NOMO-1 (cell line): ENCODE data around the gene ENC1.
"Not testable (repeated sequence)": the region's sequence is repeated elsewhere in the genome, so short reads cannot be mapped to it uniquely, and the experiment has no call there.

ENCODE experiments used
- DNase-seq, 2 experiments: peaks; one replicate each; lab custom pipeline; 2025; ENCODE audit not compliant: unreplicated experiment in 2 of 2; lab: John Stamatoyannopoulos, UW

Gene ENC1, protein sequence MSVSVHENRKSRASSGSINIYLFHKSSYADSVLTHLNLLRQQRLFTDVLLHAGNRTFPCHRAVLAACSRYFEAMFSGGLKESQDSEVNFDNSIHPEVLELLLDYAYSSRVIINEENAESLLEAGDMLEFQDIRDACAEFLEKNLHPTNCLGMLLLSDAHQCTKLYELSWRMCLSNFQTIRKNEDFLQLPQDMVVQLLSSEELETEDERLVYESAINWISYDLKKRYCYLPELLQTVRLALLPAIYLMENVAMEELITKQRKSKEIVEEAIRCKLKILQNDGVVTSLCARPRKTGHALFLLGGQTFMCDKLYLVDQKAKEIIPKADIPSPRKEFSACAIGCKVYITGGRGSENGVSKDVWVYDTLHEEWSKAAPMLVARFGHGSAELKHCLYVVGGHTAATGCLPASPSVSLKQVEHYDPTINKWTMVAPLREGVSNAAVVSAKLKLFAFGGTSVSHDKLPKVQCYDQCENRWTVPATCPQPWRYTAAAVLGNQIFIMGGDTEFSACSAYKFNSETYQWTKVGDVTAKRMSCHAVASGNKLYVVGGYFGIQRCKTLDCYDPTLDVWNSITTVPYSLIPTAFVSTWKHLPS

DNA sequence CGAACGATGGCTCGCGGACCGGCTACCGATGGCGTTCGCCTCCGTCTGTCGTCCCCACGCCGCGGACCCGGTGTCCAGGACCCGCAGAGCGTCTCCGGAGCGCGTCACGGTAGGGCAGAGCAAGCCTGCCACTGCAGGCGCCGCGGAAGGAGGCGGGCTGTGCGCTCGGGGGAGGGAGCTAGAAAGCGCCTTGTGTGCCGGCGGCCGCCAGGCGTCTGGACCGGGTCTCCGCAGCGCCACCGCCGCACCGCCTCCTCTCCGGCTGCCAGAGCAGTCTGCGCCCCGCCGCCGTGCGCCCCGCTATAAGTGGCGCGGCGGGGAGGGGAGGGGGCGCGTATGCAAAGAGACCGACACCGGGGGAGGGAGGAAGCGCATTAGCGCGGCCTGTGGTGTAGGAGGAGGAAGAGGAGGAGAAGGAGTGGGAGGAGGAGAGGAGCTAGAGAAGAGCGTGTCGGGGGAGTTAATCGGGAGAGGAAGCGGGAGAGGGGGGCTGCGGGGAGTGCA lies at the start of gene ENC1:
Gene ENC1, minus strand, starts transcription at position 279 of the 504 bp plus-strand sequence. CDS start 4,243 bp downstream, outside the sequence.
- DNase-seq: peak; percentile 86 to 94

GRCh38 chr5:74686962-74687751 lies 46.6 kb upstream of the ENC1 start:
- DNase-seq: no peak

DNA sequence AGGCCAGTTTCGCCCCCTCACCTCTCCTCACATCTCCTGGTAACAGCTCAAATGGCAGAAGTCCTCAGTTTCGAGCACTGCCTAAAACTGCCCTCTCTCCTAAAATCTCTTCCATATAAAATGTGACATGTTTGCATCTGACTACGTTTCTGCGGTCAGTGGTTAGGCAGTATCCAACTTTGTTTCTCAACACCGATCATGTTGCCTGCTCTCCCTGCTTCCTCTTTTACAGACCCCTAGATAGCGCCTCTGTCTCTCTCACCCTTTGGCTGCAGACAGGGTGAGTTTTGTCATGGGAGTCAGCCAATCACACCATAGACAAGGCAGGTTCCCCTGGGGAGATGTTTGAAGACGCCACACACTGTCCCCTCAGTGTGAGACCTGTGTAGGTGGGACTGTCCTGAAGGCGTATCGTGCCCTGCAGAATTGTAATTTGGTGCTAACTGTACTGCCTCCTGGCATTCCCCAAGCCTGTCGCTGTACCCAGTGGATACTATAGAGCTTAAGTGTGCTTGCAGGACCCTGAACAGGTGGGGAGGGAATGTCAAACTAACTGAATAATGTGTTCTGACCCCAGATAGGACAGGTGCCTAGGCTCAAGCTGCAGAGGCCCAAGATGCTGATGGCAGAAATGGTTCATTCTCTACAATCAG lies 45.6 kb upstream of the ENC1 start:
- DNase-seq: no peak

- DNase-seq: peak; percentile 73 to 79
Observed at GRCh38 chr5:74684900-74685851, 44.6 kb upstream of the ENC1 start, which contains the start of gene HEXB. TSS of gene HEXB (plus strand) at chr5:74685233. CDS start at chr5:74685261, 28 bp downstream.

DNA sequence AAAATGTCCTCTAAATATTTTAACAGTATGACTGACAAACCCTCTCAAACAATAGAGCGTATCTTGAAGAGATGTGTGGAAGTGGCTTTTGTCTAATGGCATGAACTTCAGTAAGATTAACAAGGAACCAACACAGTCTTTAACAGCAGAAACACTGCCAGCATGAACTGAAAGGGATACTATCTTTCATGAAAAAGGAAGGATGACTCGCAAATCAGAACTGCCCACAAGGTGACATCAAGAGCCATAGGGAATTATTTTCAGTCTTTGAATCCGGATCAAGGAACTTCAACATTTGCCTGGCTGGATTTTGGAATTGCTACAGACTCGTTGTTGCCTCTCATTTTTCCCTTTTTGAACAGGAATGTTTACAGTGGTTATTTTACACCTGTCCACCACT lies 39.4 kb upstream of the ENC1 start:
- DNase-seq: peak in 1 of 2 experiments; percentile 4

DNA sequence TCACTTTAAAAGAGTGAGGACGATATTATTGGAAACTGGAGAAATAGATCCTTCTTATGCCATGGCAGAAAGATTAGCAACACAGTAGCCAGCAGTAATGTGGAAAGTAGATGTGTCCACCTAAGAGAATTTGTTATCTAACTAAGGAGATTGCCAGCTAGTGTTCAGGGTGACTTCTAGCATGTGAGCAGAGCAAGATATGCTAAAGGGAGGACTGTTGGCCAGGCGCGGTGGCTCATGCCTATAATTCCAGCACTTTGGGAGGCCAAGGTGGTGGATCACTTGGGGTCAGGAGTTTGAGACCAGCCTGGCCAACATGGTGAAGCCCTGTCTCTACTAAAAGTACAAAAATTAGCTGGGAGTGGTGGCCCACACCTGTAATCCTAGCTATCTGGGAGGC lies 38.8 kb upstream of the ENC1 start:
- not testable (repeated sequence) for DNase-seq

DNA sequence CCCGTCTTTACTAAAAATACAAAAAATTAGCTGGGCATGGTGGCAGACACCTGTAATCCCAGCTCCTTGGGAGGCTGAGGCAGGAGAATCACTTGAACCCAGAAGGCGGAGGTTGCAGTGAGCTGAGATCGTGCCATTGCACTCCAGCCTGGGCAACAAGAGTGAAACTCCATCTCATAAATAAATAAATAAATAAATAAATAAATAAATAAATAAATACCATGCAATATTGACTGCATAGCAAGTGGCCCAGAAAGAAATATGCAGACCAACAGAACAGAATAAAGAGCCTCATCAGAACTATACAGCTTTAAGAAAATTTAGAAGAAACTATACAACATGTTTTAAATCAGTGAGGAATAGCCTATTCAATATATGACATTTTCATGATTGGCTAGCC lies 37.6 kb upstream of the ENC1 start:
- not testable (repeated sequence) for DNase-seq

DNA sequence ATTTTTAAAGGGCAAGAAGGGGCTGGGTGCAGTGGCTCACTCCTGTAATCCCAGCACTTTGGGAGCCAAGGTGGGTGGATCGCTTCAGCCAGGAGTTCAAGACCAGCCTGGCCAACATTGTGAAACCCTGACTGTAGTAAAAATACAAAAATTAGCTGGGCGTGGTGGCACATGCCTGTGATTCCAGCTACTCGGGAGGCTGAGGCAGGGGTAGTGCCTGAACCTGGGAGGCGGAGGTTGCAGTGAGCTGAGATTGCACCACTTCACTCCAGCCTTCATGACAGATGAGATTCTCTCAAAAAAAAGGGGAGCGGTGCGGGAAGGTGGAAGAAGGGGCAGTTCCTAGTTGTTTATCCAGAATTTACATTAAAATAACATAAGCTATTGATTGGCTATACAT lies 35.9 kb upstream of the ENC1 start:
- not testable (repeated sequence) for DNase-seq

GRCh38 chr5:74673011-74673790 lies 32.7 kb upstream of the ENC1 start:
- DNase-seq: peak; percentile 37 to 73

GRCh38 chr5:74672215-74672877 lies 31.8 kb upstream of the ENC1 start:
- DNase-seq: no peak

DNA sequence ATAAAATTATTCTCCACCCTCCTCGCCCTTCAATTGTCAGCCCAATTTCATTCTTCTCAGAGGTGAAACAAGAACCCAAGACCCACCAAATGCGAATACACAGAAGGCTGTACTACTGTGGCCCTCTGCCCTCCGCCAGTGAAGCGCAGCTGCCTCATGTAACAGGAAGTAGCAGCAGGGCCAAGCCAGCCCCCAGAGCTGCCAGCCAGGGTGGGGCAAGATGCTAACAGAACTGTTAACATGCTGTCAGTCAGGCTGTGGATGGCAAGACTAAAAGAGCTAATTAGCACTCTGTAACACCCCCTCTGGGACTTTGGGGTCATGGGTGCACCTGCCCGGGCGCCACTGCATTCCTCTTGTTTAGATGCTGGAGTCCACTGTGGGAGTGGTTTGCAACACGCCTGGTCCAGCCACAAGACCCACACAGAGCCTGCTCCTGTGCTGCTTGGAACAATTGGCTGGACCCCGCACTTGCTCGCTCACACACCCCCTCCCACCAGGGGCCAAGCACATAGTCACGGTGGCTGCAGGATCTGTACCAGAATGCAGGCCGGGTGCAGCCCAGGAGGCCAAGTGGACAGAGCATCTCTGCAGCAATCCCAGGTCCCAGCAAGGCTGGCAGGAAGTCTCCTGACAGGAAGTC lies 30.0 kb upstream of the ENC1 start:
- DNase-seq: no peak

GRCh38 chr5:74669821-74670220 lies 29.3 kb upstream of the ENC1 start:
- DNase-seq: no peak

DNA sequence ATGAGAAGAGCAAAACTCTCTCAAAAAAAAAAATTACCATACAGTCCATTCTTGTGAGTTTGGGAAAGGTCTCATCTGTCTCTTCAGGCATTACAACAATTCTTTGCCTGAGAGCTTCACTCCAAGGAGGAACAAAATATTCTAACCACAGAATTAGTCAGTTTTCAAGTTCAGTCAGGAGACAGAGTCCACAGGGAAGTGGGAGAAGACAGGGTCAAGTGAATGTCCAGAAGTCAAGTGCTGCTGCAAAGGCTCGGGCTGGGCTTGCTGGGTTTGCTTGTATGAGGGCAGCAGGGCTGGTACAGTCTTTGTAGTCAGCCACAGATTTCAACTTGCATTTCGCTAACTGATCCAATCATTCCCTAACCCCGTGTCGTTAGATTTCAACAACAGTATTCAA lies 26.9 kb upstream of the ENC1 start:
- no peak for DNase-seq

DNA sequence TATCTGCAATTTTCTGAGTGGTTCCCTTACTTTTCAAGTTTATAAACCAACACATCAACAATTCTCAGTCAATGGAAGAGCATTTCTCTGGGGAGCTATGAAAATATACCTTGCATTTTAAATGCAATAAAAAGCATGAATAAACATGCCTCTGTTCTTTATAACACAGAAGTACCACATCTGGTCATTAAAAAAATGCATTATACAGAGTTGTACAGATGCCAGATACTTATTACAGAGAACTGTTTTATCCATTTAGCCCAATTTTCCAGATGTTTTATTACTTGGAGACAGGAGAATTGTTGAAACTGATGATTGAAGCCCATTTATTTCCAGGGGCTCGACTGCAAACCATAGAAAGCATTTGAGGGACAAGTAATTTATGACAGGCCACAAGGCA lies 25.3 kb upstream of the ENC1 start:
- DNase-seq: no peak

GRCh38 chr5:74665273-74665672 lies 24.7 kb upstream of the ENC1 start:
- no peak for DNase-seq

DNA sequence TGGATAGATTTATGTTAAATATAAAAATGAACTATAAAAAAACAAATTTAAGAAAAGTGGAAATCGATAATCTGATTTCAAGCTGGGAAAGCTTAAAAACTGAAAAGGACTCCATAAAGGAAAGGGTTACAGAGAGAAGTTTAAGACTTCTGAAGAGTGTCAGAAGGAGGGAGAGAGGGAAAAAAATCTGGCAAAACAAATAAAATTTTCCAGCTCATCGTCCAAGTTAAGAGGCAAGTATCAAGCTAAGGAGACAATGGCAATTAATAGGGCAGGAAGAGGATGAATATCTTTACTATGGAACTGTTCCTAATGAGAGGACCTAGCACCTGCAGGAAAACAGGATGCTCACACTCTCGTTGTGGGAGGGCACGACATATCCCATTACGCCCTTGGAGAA lies 24.0 kb upstream of the ENC1 start:
- no peak for DNase-seq

GRCh38 chr5:74660873-74661272 lies 20.3 kb upstream of the ENC1 start:
- DNase-seq: no peak

DNA sequence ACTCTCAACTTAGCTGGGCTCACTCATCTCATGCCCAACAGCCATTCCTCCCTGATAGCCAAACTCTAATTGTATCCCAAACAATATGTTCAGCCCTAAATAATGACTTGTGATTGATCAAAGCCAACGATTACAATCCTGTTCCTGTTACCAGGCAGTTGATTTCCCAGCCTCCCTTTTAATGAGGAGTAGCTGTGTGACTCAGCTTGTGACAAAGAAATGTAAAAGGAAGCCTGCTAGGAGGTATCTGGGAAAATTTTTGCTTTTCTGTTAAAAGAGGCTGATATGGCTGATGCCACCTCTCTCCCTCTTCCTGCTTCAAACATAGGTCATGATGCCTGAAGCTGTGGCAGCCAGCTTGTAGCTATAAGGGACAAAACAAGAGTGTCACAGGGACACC lies 19.6 kb upstream of the ENC1 start:
- DNase-seq: no peak
